T-helper 2 cell (primary cell): ENCODE measurements around the gene SGPP2.
A peak's percentile ranks its signal among the peaks of the same experiment; 100 is the strongest.
"Not testable (repeated sequence)": the region's sequence is repeated elsewhere in the genome, so short reads cannot be mapped to it uniquely, and the experiment has no call there.

Source experiments
- DNase-seq, 5 experiments: peaks; one replicate each; pipeline versions ENCODE4 v3.0.0 to v3.0.0-alpha.2; 2012 to 2022

SGPP2 gene

GRCh38 chr2:222430071-222430470 lies 5.7 kb downstream of the SGPP2 start:
- DNase-seq = no peak

- DNase-seq = no peak
Observed at GRCh38 chr2:222430681-222431080, 6.3 kb downstream of the SGPP2 start.

- no peak for DNase-seq
Observed at GRCh38 chr2:222431869-222432268, 7.5 kb downstream of the SGPP2 start.

GRCh38 chr2:222433332-222434173 lies 9.2 kb downstream of the SGPP2 start:
- DNase-seq = no peak

GRCh38 chr2:222434204-222434603 lies 9.9 kb downstream of the SGPP2 start:
- no peak for DNase-seq

GRCh38 chr2:222435400-222436039 lies 11.2 kb downstream of the SGPP2 start:
- not testable (repeated sequence) for DNase-seq

GRCh38 chr2:222436040-222436413 lies 11.7 kb downstream of the SGPP2 start:
- no peak for DNase-seq

GRCh38 chr2:222439692-222440091 lies 15.3 kb downstream of the SGPP2 start:
- DNase-seq = no peak

- DNase-seq = no peak
Observed at GRCh38 chr2:222440673-222441422, 16.5 kb downstream of the SGPP2 start.

- no peak for DNase-seq
Observed at GRCh38 chr2:222442665-222443064, 18.3 kb downstream of the SGPP2 start.

- DNase-seq = no peak
Observed at GRCh38 chr2:222445227-222445626, 20.9 kb downstream of the SGPP2 start.

- no peak for DNase-seq
Observed at GRCh38 chr2:222447131-222447530, 22.8 kb downstream of the SGPP2 start.

GRCh38 chr2:222448748-222449181 lies 24.4 kb downstream of the SGPP2 start:
- no peak for DNase-seq

GRCh38 chr2:222450021-222450420 lies 25.7 kb downstream of the SGPP2 start:
- no peak for DNase-seq

GRCh38 chr2:222451224-222451674 lies 26.9 kb downstream of the SGPP2 start:
- DNase-seq = peak in 1 of 5 experiments; percentile 62

- no peak for DNase-seq
Observed at GRCh38 chr2:222452422-222452950, 28.1 kb downstream of the SGPP2 start.

- no peak for DNase-seq
Observed at GRCh38 chr2:222456479-222457077, 32.2 kb downstream of the SGPP2 start.

- DNase-seq = no peak
Observed at GRCh38 chr2:222459983-222460382, 35.6 kb downstream of the SGPP2 start.

GRCh38 chr2:222465746-222466145 lies 41.4 kb downstream of the SGPP2 start:
- no peak for DNase-seq

GRCh38 chr2:222468346-222468745 lies 44.0 kb downstream of the SGPP2 start:
- DNase-seq = no peak

GRCh38 chr2:222470802-222471468 lies 46.6 kb downstream of the SGPP2 start:
- no peak for DNase-seq

- no peak for DNase-seq
Observed at GRCh38 chr2:222477962-222478608, 53.7 kb downstream of the SGPP2 start.
